ENCODE results near the gene COX5B.
"Not testable (repeated sequence)": the region's sequence is repeated elsewhere in the genome, so short reads cannot be mapped to it uniquely, and the experiment has no call there.

The COX5B gene

GRCh38 chr2:97673182-97673914 lies 27.5 kb downstream of the COX5B start:
- DNase-seq (ENCODE audit: low read depth) = no peak
- TF ChIP-seq, protein P1, sequence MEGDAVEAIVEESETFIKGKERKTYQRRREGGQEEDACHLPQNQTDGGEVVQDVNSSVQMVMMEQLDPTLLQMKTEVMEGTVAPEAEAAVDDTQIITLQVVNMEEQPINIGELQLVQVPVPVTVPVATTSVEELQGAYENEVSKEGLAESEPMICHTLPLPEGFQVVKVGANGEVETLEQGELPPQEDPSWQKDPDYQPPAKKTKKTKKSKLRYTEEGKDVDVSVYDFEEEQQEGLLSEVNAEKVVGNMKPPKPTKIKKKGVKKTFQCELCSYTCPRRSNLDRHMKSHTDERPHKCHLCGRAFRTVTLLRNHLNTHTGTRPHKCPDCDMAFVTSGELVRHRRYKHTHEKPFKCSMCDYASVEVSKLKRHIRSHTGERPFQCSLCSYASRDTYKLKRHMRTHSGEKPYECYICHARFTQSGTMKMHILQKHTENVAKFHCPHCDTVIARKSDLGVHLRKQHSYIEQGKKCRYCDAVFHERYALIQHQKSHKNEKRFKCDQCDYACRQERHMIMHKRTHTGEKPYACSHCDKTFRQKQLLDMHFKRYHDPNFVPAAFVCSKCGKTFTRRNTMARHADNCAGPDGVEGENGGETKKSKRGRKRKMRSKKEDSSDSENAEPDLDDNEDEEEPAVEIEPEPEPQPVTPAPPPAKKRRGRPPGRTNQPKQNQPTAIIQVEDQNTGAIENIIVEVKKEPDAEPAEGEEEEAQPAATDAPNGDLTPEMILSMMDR (IDR thresholded peaks at IDR 0.05; ENCODE audit: control insufficient read depth, insufficient read depth, low read depth, low read length, missing control alignments) = no peak
- no peak overlapping the region for H3K4me3 ChIP-seq (ENCODE audit: control insufficient read depth, low read depth, low read length)

DNA sequence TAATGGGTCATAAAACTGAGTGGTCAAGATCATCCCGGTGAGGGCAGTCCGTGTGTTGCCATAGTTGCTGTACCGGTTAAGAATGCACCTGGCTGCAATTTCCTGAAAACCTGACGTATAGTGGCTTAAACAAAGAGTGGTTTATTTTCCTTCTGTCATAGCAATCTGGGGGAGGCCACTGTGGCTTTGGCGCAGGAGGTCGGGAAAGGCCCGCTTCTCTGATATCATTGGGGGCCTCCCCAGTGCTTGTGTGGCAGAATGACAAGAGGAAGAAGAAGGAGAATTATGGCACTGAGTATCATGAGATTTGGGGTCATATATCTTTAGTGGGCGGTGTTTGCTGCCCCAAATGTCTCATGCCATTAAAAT lies 28.0 kb downstream of the COX5B start:
- H3K4me3 ChIP-seq (ENCODE audit: control insufficient read depth, low read depth, low read length) = no peak overlapping the region
- TF ChIP-seq, protein P1 (IDR thresholded peaks at IDR 0.05; ENCODE audit: control insufficient read depth, insufficient read depth, low read depth, low read length, missing control alignments) = no peak
- DNase-seq (ENCODE audit: low read depth) = no peak

- DNase-seq (ENCODE audit: low read depth) = no peak
- TF ChIP-seq, protein P1 (IDR thresholded peaks at IDR 0.05; ENCODE audit: control insufficient read depth, insufficient read depth, low read depth, low read length, missing control alignments) = no peak
Measured at GRCh38 chr2:97675430-97676113, 29.7 kb downstream of the COX5B start.

GRCh38 chr2:97676620-97677019 lies 30.8 kb downstream of the COX5B start:
- H3K4me3 ChIP-seq (ENCODE audit: control insufficient read depth, low read depth, low read length) = no peak overlapping the region
- TF ChIP-seq, protein P1 (IDR thresholded peaks at IDR 0.05; ENCODE audit: control insufficient read depth, insufficient read depth, low read depth, low read length, missing control alignments) = no peak
- no peak for DNase-seq (ENCODE audit: low read depth)

More at GRCh38 chr2:97675430-97676113, 29.7 kb downstream of the COX5B start:
- H3K4me3 ChIP-seq (ENCODE audit: control insufficient read depth, low read depth, low read length) = no peak overlapping the region

- TF ChIP-seq, protein P1 (IDR thresholded peaks at IDR 0.05; ENCODE audit: control insufficient read depth, insufficient read depth, low read depth, low read length, missing control alignments) = no peak
- no peak for DNase-seq (ENCODE audit: low read depth)
- H3K4me3 ChIP-seq (ENCODE audit: control insufficient read depth, low read depth, low read length) = no peak overlapping the region
Measured at GRCh38 chr2:97677480-97677879, 31.6 kb downstream of the COX5B start.

GRCh38 chr2:97678298-97678697 lies 32.4 kb downstream of the COX5B start:
- H3K4me3 ChIP-seq (ENCODE audit: control insufficient read depth, low read depth, low read length) = no peak overlapping the region
- TF ChIP-seq, protein P1 (IDR thresholded peaks at IDR 0.05; ENCODE audit: control insufficient read depth, insufficient read depth, low read depth, low read length, missing control alignments) = no peak
- DNase-seq (ENCODE audit: low read depth) = no peak

- not testable (repeated sequence) for H3K4me3 ChIP-seq (ENCODE audit: control insufficient read depth, low read depth, low read length)
Measured at GRCh38 chr2:97687235-97687634, 41.4 kb downstream of the COX5B start.

More at GRCh38 chr2:97687235-97687634, 41.4 kb downstream of the COX5B start:
- not testable (repeated sequence) for DNase-seq (ENCODE audit: low read depth)
